ENCODE measurements around the gene CEPT1. TPM values are rescaled to one million over a fixed set of nuclear protein-coding genes. Genes with fewer than 3 reads are reported as not detected.

CEPT1 gene
- total and polyA plus RNA-seq, 2 of the 8 experiments (the other 6 are each of a cell fraction or from before 2014, with no cell fraction given), result 18.5 to 28.6 TPM

GRCh38 chr1:111126354-111126753 is 13.7 kb upstream of the CEPT1 start:
- Histone ChIP-seq H3K4me2 (ENCODE audit: insufficient read depth in 1 of 2, low read depth in 2 of 2, low read length in 2 of 2) (no peak overlapping the region), H3K36me3 (ENCODE audit: control insufficient read depth in 2 of 4, insufficient read depth in 4 of 4, low read length in 3 of 4) (peaks cover 2 to 20% (median 9%) of the 10 kb centered on the region in 4 experiments; a peak in 5 of 8 replicates), H3K56ac (replicated peaks; ENCODE audit: insufficient read length, low read depth, low read length) (no peak overlapping the region), H3K79me2 (ENCODE audit: control insufficient read depth in 1 of 2, insufficient read depth in 2 of 2, low read length in 2 of 2) (no peaks in the 10 kb centered on the region), H2BK12ac (ENCODE audit: low read depth, low read length) (no peak overlapping the region), H3K27ac (ENCODE audit: low read depth, low read length) (no peak overlapping the region), H3K4me3 (ENCODE audit: extremely low read depth in 1 of 4, insufficient read depth in 2 of 4, low read depth in 3 of 4, low read length in 4 of 4) (no peak overlapping the region), H2AK5ac (ENCODE audit: low read depth, low read length) (no peak overlapping the region), H3K18ac (ENCODE audit: extremely low read depth, low read length) (no peak overlapping the region), H4K20me1 (replicated peaks in 1 of 2; ENCODE audit: control insufficient read depth in 1 of 2, insufficient read depth in 2 of 2, low read length in 2 of 2) (no peaks in the 10 kb centered on the region), H3K9ac (replicated peaks in 1 of 4; ENCODE audit: extremely low read depth in 1 of 4, low read depth in 3 of 4, low read length in 3 of 4) (no peak overlapping the region), H3K23me2 (ENCODE audit: low read depth, low read length) (no peaks in the 10 kb centered on the region), H3K9me3 (ENCODE audit: insufficient read depth in 2 of 2, low read depth in 1 of 2, low read length in 1 of 2) (no peaks in the 10 kb centered on the region), H3K79me1 (ENCODE audit: low read depth, low read length) (no peaks in the 10 kb centered on the region), H3K4ac (replicated peaks; ENCODE audit: insufficient read length, low read depth, low read length) (no peak overlapping the region), H4K5ac (ENCODE audit: insufficient read length, low read depth, low read length) (no peak overlapping the region), H2AFZ (ENCODE audit: low read length) (no peak overlapping the region), H2BK120ac (replicated peaks; ENCODE audit: low read depth, low read length) (no peak overlapping the region), H3K23ac (ENCODE audit: insufficient read length) (no peak overlapping the region), H2BK15ac (ENCODE audit: low read length) (no peak overlapping the region), H2BK5ac (ENCODE audit: low read depth, low read length) (no peak overlapping the region), H3K4me1 (replicated peaks in 1 of 4; ENCODE audit: control insufficient read depth in 3 of 4, insufficient read depth in 4 of 4, low read length in 3 of 4) (no peaks in the 10 kb centered on the region), H2BK20ac (ENCODE audit: low read length) (no peak overlapping the region), H4K8ac (ENCODE audit: extremely low read depth, insufficient read depth, low read length) (no peak overlapping the region), H4K91ac (replicated peaks; ENCODE audit: insufficient read length, low read length) (no peak overlapping the region), H3K14ac (ENCODE audit: insufficient read length) (no peak overlapping the region), H3K27me3 (replicated peaks in 1 of 4; ENCODE audit: control insufficient read depth in 3 of 4, extremely low read depth in 1 of 4, insufficient read depth in 3 of 4, low read length in 3 of 4) (no peaks in the 10 kb centered on the region)
- no peak for TF ChIP-seq SP2 (IDR thresholded peaks at IDR 0.05; ENCODE audit: low read length)
- TF ChIP-seq EGR1 (IDR thresholded peaks at IDR 0.05; ENCODE audit: borderline replicate concordance, low read depth, low read length), result no peak
- no peak for TF ChIP-seq E2F6 (IDR thresholded peaks at IDR 0.05)
- CTCF ChIA-PET (ENCODE audit: partially characterized antibody), result no interaction called here
- 87% methylated on average over 1 of the region's 1 CpG; no CpG with 5 or more reads in 1 of the 2 experiments for WGBS, 2 experiments (ENCODE audit: extremely low coverage in 1 of 2, insufficient coverage in 1 of 2, insufficient read length in 1 of 2, insufficient replicate concordance in 2 of 2, low coverage in 1 of 2, low lambda C conversion rate in 2 of 2, missing lambda C conversion rate in 1 of 2)
- no peak for FAIRE-seq
- no peak for DNase-seq (ENCODE audit: low read depth in 1 of 2, low spot score in 2 of 2)
- POLR2A ChIA-PET (ENCODE audit: partially characterized antibody), result interaction anchor here (1.6 kb wide), 1 partner anchor 13 kb away, joined by 5 read pairs; the partner anchor contains the start of gene DRAM2
